RPMI7951 (cell line): ENCODE results near the gene NPFF. TPM values are rescaled to one million over a fixed set of nuclear protein-coding genes. Genes with fewer than 3 reads are reported as not detected.

Source experiments
- DNase-seq: peaks from one replicate; pipeline ENCODE4 v3.0.0-alpha.2; 2012; ENCODE audit warnings: low read depth
- total RNA-seq: library from RNA; depleted of rRNA; stranded (reverse); fragments of >200 nt; shearing (Covaris generic); gene quantifications from 2 replicates; pipeline ENCODE4 v1.2.3, GENCODE V29; 2014

NPFF gene
- total RNA-seq, 1 experiment from 2014 or later = not detected

DNA sequence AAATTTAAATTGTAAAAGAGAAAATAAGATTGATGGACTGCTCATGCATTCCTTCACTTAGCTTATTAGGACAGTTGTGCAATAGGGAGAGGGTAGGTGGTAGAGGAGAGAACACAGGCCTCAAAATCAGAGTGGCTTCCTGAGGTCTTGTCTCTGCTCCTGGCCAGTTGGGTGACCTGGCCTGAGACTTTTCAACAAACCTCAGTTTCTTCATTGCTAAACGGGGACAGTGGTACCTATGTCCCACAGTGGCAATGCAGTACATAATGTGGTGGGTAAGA is 10.6 kb downstream of the NPFF start:
- no peak for DNase-seq

GRCh38 chr12:53495903-53496751 is 11.2 kb downstream of the NPFF start:
- DNase-seq = peak; percentile 44

- DNase-seq = no peak
Observed at GRCh38 chr12:53493610-53494391, 13.5 kb downstream of the NPFF start.

GRCh38 chr12:53492830-53493609 is 14.3 kb downstream of the NPFF start:
- DNase-seq = peak; percentile 82

GRCh38 chr12:53492188-53492587 is 15.1 kb downstream of the NPFF start:
- no peak for DNase-seq

DNA sequence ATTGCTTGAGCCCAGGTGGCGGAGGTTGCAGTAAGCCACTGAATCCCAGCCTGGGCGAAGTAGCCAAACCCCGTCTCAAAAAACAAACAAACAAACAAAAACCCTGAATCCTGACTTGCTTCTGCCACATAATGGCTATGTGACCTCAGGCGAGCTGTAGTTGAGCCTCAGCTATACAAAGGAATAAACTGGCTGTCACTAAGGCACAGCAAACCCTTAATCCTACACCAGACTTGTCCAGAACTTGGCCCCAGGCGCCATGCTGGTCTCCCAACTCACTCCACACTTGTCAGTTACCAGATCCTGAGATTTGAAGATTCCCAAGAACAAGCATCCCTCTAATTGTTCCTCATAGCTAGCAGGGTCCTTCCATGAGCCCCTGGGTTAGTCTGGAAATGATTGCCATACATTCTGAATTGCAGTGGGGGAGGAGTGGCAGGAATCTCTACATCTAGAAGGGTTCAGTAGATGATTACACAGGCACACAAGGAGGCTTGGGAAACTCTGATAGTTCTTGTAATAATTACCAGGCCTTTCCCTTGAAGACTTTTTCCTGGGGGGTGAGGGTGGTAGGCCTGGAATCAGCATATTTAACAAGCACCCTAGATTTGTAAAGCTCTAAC is 17.9 kb downstream of the NPFF start:
- DNase-seq = no peak

DNA sequence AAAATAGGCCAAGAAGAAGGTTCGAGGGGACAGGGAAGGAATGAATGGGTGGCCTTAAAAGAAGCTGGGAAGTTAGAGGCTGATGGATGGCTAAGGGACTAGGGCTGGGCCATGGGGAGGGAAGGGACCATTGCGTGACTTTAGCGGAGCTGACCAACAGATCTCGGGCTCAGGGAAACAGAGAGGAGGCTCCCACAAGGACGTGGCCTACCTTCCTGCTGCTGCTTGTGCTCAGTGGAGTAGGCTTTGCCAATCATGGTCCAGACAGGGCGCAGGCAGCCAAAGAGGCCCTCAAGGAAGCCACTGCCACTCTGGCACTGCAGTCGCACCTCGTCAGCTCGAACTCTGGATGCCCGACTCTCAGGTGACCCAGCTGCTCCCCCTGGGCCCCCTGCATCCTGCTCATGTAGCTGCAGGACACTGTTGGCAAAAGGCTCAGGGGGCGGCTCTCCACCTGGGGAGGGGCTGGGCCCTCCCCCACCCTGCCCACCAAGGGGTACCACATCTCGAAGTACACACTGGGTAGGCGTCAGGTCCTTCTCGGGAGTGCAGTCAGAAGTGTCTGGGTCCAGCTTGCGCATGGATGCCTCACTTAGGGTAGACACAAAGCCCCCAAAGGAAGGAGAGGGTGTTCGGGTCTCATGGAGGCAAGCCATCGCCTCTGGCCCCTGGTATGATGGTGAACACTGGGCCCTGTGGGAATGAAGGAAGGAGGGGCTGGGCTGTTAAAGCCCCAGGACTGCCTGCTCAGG is 20.4 kb downstream of the NPFF start:
- DNase-seq = no peak

DNA sequence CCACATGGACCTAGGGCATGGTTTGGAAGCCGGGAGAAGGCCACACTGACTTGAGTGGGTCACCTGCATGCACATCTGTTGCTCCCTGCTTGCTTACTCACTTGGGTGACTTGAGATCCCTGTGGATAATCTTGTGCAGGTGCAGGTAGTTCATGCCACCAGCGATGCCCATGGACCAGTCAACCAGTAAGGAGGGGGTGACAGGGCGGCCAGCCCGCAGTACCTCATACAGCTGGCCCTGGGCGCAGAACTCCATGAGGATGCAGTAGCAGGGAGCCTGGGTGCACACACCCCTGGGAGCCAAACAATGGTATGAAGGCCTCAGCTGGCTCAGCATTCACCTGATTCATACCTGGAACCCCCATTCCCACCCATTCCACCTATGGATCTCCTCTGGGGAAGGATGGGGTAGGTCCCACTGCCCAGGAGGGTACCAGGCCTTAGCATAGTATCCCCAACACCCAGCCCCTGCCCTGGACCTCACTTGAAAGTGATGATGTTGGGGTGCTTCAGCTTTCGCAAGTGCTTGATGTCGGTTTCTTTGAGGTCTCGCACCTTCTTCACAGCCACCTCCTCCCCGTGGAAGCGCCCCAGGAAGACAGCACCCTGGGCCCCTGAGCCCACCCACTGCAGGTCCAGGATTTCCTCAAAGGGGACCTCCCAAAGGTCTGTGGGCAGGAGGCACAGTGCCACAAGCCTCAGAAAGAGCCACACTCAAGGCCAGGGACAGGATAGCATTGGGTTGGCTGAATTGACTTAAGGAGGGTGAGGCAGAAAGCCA is 21.1 kb downstream of the NPFF start:
- DNase-seq = no peak

- DNase-seq = no peak
Observed at GRCh38 chr12:53484686-53485575, 22.4 kb downstream of the NPFF start.

DNA sequence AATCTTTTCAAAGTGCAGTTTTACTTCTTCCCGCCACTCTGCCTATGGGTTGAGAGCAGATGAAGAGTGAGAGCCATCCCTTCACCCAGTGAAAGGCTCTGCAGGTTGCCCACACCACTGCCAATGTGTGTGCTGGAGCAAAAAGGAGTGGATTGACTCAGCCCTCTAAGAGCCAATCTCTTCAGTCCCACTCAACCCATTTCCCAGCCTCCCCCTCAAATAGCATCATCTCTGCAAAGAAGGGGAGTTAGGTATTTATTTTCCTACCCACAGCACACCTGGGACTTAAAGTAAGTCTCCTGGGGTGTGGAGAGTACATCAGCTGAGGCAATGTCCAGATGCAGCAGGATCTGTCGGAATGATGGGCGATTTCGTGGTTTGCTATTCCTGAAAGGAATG is 23.3 kb downstream of the NPFF start:
- no peak for DNase-seq

DNA sequence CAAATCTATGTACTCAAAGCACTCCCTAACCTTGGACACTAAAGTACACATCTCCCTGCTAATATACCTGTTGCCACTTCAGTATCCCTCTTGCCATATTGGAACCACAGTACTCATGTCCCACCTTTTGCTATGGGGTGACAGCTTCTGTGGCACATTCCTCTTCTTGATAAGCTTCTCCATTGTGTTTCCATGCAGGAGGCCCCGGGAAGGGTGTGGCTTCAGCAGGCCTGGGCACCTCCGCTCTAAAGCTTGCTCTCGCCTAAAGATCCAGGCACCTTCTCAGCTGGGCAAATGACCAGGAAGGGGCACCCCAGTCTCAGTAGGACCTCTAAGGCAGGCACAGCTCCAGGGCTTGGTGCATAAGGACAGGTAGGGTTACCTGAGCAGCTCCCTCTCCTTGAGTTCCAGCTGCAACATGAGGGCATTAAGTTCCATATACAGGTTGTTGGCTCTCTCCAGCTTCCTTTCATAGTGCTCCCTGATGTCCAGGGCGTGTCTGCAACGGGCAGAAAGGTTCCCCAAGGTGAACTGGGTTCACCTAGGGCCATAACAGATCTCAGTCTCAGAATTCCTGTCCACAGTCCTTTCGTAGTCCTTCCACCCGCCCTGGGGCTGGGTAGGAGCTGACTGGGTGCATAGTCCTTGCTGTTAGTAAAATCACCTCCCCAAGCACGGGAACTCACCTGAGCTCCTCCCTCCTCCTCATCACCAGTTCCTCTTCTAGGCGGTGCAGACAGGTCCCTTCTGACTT is 23.9 kb downstream of the NPFF start:
- no peak for DNase-seq

DNA sequence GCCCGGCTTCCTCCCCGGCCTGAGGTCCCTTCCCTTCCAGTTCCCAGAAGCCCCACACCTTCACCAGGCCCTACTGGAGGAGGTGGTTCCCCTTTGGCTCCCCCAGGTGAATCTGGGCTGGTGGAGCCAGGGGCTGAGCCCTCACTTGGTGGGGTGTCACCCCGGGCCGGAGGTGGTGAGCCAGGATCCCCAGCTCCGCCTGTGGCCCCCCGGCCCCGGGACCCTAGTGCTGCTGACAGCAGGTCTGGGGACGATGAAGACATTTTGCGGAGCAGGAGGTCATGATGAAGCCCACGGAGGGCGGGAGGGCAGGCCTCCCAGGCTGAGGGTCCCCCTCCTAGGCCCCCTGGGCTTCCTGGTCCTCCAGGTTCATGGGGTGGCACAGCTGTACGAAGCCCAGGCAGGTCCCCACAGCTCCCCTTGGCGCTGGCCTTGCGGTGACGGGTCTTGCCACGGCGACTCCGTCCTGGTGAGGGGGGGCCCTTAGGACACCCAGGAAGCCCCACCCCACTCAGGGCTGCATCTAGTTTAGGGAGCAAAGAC is 24.6 kb downstream of the NPFF start:
- DNase-seq = no peak

- DNase-seq = no peak
Observed at GRCh38 chr12:53481939-53482586, 25.2 kb downstream of the NPFF start.

DNA sequence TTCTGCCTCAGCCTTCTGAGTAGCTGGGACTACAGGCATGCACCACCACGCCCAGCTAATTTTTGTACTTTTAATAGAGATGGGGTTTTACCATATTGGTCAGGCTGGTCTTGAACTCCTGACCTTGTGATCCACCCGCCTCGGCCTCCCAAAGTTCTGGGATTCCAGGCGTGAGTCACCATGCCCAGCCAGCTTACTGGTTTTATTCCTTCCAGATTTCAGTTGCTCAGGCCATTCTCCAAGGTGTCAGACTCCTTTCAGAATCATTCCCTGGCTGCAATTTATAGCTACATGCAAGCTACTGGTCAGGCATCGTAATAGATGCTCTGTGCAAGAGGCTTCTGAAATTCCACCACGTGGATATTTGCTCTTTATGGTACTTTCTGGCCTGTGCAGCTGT is 25.8 kb downstream of the NPFF start:
- peak; percentile 45 for DNase-seq

DNA sequence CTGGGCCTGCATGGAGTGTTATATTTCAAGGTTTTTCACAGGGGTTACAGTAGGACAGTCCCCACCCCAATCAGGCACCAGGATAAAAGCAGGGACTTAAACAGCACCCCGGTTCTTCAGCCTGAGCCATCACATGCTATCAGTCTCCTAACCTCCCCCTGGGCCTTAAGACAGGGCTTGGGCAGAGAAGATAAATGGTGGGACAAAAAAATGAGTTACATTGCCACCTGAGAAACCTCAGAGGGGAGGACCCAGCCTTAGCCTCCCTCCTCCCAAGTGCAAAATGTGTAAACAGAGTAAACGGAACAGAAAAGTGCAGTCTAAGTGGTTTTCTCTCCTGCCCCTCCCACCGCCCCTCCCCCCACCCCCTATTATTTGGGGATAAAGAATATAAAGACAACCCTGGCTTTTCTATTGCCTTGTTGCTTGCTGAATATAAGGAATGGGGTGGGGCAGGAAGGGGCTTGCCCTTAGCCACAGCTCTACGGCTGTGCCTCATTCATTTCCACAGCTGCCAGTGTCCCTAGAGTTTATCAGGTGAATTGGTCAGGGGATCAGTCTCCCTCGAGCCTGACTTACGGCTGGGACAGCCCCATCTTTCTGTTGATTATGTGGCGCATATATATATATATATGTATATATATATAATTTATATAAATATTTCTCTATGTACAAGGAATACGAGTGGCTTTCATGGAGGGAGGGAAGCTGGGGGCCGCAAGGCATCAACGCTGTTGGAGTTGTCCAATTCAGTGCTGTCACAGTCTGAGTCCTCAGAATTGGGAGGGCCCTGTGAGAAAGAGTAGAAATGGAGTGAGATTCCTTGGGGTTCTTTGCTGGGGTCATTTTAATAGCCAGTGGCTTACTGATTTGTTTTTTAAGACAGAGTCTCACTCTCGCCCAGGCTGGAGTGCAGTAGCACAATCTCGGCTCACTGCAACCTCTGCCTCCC is 26.5 kb downstream of the NPFF start:
- DNase-seq = no peak

- no peak for DNase-seq
Observed at GRCh38 chr12:53479331-53479730, 28.0 kb downstream of the NPFF start.

DNA sequence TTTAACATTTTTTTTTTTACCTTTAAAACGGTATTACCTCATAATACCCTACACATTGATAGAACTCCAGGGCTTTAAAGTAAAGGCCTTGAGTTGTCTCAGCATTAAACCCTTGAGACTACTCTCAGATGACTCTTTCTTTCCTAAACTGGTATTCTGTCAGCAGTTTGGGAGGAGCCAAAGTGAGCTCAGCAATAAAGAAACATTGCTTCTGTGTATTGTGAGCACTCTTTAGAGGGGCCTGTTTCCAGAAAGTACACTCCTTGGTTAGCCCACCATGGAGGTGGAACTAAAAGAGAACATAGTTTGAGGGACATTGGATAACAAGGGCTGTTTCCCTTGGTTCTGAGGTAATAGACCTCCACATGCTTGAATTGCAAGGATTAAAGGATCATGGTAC is 28.4 kb downstream of the NPFF start:
- DNase-seq = no peak
